GM20431 (cell line): ENCODE measurements around the gene BTBD9.
"Not testable (repeated sequence)": the region's sequence is repeated elsewhere in the genome, so short reads cannot be mapped to it uniquely, and the experiment has no call there.

Source experiments
- in situ Hi-C: fragments of 300-500 bp; cut with MseI, MboI; formaldehyde crosslinking; loops from one replicate; pipeline ENCODE4 v1.15.0; 2020; ENCODE audit warnings: low sequenced_read_pairs; ENCODE audit not compliant: unreplicated experiment

The BTBD9 gene

DNA sequence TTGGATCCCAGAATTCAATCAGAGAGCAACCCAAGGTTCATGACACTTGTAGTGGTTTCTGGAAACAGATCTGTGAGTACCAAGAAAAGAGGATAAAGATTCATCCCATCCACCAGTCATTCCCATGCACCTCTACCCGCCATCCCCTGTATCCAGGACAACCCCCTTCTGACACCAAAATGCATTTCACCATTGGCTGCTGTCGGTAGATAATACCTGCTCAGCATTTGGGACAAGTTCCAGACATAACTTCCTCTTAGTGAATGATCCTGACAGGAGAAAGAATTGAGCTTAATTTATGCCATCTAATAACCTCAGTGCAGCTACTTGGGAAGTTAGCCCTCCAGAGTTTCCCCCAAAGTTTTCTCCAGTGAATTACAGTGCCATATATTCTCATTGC lies 491.1 kb downstream of the BTBD9 start:
- in situ Hi-C loops = no loop called here

DNA sequence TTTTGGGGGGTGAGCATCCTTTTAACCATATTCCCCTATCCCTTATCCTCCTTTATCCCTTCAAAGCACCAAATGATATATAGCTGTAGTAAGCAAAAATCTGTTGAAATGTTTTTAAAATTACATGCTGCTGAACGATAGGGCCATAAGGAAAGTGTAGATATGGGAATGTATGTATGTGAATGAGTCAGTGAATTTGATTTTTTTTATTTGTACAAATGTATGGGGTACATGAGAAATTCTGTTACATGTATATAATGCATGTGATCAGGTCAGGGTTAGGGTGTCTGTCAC lies 493.0 kb downstream of the BTBD9 start:
- in situ Hi-C loops = no loop called here

DNA sequence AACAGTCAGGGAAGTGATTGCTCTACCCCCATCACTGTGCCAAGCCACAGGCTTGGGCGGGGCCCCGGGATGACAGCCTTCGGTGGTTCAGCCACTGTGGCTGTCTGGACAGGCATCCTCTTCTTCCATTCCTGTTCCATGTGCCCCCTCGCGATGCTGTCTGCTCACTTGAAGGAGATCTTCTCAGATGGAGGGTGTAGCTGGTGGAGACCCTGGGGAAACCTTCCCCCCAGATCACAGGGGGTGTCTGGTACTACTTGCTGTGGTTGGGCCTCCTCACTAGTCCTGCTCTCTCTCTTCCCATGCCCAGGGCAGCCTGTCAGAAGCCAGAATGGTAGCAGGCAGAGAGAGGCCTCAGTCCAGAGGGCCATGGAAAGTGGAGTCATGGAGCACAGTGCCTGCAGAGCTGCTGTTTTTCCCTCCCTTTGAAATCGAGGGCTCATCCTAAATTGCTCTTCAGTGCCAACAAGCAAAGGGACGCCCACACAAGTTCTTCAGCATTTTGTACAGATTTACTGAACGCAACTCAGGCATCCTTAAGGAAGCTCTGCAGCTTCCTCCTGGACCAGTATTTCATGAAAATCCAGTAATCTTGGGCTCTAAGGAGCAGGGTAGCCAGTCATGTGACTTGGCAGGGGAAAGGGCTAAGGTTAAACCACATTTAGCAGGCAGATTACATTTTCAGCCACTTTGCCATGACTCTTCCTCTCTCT lies 493.6 kb downstream of the BTBD9 start:
- in situ Hi-C loops = no loop called here

DNA sequence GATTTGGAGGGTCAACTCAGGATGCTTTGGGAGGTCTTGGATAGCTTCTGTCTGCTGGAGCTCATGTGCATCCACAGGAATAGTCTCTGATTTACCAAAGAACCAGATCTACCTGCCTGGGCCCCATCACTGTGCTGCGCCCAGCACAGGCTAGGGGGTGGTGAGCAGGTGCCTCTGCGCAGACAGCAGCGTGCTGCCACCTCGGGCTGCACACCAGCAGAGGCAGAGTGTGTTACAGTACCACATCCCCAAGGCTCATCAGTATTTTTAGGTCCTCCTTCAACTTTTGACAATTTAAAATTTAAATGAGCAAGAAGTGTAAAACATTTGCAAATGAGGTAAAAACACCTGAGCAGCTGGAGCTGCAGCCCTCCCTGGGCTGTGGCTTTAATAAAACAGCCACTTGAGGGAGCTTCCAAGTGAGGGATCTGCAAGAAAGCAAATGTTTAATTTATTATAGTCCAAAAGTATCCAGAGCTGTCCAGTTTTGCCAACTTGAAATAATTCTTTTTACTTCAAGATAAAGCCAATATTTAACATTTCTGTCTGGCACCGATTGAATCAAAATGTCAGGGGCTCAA lies 495.3 kb downstream of the BTBD9 start:
- in situ Hi-C loops = no loop called here

DNA sequence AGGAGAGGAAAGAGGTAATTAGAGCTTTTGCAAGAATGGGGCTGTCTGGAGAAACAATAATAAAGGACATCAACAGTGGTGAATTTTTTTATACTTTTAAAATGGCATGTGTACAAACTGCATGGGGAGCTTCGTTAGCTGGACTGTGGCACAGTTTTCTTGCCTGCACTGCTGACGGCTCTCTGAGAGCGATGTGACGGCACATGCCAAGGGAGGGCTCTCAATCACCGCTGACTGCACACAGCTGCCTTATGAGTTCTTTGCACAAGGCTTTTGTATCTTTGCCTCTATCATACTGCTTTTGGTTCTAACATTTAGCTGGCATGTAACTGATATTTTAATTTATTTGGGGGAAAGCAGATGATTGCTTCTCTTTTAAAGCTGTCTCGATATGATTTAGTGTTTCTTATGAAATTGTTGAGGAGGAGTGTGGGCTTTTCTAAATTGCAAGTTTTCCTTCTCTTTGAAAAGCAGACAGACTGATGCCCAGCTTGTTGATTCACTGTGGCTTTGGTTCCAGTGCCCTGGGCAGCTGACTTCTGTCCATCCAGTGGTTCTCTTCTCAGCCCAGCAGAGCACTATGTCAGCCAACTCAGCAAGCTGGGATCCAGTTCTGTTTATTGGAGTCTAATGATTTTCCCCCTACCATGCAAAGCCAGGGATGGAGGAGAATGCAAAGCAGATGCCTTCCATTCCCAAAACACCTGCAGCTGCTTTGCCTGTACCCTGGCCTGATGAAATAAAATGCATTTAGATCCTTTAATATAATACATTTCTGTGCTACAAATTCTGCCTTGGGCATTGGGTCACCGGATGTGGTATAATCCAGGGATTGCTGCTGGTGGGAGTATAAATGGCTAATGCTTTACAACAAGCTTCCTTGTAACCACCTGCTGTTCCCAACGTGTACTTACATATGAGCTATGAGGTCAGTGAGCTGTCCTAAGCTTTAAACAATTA lies 496.3 kb downstream of the BTBD9 start:
- in situ Hi-C loops = no loop called here

DNA sequence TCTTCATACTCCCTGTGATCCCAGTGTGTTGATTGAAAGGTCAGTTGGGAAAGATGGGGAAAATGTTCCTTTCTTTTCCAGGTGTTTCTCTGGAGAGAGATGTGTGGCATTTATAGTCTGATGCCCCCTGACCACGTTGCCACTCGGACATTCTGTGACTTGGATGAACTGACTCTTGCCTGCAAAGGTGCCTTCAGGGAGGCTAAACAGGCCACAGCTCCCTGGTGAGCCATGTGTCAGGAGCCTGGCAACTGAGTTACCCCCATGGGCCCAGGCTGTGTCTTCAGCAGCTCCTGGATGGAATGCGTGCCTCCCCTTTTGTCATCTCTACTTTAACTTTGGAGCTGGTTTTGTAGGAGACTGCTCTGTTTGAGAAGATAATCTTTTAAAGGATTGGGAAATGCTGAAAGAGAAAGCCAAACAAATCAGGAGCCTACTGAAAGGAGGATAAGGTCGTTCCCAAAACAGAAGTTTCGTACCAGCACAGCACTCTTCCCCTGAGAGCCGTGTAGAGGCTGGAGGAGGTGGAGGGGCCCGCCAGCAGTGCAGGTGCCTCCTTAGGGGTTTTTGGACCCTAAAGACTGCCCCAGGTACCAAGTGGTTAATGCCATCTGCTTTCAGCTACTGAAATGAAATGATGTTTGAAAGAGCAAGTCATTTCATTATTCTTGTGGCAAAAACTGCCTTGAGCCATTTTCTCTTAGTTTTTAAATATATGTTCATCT lies 497.4 kb downstream of the BTBD9 start:
- in situ Hi-C loops = no loop called here

DNA sequence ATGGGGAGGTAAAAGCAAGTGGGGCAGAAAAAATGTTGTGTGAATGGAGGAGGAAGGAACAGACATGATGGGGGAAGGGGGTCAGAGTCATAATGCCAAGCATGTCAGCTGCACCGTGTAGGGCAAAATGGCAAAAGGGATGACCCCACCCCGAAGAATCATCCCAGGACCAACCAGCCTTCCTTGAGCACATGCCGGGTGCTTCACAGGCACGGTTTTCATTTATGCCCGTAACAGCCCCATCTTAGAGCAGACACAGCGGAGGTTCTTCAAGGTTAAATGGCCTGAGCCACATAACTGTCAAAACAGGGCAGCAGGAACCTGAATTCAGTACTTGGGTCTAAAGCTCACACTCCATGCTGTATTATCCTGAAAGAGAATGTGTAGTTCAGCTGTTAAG lies 498.0 kb downstream of the BTBD9 start:
- in situ Hi-C loops = no loop called here

DNA sequence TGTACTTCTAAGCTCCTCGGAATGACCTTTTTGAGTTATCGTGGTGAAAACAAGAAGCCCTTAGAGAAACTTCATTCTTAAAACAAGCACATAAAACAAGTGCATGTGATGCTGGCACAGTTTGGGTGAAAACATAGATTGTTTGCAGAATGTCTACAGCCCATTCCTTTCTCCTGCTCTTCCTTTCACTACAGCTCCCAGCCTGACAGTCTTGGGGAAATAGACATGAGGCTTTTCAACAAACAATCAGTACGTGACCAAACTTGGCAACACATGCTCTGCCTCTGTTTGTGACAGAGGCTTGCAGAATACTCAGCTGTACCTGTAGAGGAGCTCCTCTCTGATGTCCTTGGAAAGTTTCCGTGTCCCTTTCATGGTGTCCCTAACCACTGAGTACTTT lies 498.6 kb downstream of the BTBD9 start:
- in situ Hi-C loops = no loop called here

DNA sequence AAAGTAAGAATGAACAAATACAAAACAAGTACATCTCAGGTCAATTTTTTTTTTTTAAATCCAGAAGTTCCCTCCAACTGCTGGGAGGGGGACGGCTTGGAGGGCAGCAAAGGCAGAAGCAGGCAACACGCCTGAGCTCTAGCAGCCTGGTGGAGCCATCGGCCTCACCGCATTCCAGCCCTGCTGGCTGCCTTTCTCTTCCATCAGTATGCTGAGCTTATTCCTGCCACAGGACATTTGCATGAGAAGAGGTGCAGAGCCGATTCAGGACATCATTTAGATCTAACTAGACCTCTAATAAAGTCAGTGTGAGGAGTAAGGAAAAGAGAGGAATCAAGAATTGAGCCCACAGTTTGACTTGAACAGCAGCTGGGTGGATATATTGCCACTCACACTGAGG lies 501.4 kb downstream of the BTBD9 start:
- in situ Hi-C loops = no loop called here

DNA sequence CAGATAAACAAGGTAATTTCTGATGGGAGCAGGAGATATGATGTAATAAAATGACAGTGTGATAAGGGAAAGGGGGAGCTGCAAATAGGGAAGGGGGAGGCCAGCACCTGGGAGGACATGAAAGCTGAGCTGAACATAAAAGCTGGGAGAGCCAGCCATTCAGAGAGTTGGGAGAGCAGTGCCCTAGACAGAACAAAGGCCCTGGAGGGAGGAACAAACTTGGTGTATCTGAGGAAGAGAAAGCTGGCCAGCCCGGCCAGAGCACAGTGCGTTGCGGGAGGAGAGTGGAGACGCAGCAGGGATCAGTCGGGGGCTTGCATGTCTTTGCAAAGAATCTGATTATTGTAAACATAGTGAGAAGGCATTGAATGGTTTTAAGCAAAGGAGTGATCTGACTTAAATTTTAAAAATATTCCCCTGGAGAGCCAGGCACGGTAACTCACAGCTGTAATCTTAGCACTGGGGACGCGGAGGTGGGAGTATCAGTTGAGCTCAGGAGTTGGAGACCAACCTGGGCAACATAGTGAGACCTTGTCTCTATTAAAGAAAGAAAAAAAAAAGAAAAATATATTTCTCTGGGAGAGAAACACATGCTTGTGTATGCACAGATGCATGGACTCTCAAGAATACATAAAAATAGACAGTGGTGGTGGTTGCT lies 502.0 kb downstream of the BTBD9 start:
- in situ Hi-C loops = no loop called here

DNA sequence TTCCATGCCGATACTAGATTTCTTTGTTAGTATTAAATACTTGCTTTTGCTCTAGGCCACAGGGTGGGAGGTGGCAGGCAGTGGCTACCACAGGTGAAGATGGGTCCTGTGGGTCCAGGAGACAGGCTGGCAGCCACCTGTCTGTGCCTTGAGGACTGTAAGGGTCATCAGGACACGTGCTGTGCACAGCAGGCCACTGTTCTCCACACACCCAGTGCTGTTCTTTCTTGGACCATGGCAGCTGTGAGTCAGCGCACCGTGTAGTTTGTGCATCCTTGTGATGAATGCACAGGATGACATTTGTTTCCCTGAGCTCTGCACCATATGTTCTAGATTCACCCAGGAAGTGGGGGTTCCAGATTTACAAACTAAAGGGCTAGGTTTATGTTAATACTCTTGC lies 503.2 kb downstream of the BTBD9 start:
- in situ Hi-C loops = no loop called here

DNA sequence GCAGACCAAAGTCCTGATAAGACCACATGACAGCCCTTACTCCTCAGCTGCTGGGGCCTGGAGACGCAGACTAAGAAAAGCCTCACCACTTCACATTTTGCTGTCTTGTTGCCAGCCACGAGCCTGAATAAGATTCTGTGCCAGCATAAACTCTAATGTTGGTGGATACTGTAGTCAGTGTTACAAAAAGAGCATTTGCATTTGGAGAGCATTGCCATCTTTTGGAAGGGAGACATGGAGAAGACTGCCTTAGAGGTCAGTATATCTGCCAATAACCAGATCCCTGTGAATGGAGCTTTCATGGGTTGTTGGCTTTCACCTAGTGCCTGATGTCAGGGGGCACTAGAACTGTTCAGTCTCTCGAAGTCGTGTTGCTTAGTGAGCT lies 505.0 kb downstream of the BTBD9 start:
- in situ Hi-C loops = no loop called here

DNA sequence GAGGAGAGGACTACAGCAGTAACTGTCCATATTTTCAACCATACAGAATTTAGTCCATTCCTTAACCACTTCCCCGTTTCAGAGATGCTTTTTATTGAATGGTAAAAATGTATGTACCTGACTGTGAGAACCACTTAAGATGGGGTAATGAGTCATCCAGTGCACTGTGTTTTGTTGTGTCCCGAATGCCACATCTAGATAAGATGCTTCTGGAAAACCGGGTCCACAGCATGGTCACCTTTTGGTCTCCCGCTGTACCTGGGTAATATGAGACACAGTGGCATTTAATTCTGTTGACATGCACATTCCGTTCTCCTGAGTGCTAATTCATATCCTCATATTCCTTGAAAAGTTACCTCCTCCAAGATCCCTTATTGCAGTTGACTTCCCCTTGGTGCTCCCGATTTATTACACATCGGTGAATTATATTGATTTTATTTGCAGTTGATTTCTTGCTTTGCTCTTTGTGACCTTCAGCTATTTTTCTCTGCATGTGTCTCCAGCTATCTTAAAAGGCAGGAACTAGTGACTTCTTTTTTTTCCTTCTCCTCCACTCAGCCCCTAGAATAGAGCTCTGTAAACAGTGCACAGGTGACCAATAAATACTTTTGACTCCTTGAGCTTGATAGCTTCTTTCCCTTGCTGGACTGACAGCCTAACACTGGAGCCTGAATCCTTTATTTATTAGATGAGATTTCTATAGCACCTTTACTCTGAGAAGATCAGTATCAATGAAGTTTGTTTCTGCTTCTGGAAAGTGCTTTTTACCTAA lies 505.6 kb downstream of the BTBD9 start:
- in situ Hi-C loops = no loop called here

DNA sequence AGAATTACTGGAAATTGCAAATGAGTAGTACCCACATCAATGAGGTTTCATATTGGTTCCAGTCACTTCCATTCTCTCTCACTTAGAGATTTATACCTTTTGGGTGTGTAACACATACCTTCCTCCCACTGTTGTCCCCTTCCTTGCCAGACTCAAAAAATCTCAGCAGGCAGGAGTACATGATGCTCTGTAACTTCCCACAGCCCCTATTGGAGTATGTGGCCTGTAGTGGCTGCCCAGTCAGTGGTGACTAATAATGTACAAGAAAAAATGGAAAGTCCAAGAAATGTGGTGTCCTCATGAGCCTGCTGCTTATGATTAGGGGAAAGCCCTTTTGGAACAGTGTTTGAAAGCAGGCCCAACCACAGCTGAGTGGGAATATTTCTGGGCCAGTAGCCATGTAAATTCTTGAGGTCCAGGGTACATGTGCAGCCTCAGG lies 508.2 kb downstream of the BTBD9 start:
- in situ Hi-C loops = no loop called here

DNA sequence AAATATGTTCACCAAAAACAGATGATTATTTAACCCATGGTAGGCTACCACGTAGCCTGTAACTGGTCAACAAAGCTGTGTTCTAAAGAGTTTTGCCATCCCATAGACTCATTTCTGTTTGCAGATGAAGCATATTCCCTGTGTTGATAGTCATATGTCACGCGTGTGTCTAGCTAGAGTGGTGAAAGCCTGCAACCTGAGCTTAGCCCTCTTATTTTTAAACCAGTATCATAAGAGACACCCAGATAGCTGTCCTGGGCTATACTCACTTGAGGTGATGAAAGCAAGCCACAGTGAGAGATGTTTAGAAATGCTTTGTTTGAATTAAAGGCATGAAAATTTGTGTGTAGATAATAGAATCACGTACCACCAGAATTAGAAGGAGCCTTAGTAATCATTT lies 512.4 kb downstream of the BTBD9 start:
- in situ Hi-C loops = no loop called here

DNA sequence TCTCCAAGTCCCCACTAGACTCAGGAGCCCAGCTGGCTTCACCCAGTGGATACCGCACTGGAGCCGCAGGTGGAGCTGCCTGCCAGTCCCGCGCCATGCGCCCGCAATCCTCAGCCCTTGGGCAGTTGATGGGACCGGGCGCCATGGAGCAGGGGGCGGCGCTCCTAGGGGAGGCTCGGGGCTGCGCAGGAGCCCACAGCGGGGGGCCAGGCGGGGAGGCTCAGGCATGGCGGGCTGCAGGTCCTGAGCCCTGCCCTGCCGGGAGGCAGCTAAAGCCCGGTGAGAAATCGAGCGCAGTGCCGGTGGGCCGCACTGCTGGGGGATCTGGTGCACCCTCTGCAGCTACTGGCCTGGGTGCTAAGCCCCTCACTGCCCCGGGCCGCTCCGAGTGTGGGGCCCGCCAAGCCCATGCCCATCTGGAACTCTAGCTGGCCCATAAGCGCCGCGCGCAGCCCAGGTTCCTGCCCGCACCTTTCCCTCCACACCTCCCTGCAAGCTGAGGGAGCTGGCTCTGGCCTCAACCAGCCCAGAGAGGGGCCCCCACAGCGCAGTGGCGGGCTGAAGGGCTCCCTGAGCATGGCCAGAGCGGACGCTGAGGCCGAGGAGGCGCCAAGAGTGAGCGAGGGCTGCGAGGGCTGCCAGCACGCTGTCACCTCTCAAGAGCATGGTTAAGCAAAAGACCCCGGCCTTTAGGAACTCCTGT lies 515.4 kb downstream of the BTBD9 start:
- in situ Hi-C loops = not testable (repeated sequence)

DNA sequence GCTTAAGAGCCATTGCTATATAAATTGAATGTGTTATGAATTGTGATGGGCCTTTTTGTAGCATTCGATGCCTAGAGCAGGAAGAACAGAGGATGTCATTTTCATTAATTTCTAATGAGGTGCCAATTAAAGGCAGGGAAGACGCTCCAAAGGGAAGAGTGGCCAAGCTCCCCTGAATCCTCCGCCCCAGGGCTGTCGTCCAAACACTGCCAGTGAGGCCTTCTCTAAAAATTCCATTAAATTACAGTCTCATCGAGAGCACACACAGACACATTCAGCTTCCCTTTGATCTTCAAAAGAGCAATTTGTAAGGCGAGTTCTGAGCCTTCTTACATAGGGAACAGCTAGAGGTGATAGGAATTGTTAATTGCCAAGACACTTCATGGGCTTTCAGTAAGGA lies 520.2 kb downstream of the BTBD9 start:
- in situ Hi-C loops = no loop called here

DNA sequence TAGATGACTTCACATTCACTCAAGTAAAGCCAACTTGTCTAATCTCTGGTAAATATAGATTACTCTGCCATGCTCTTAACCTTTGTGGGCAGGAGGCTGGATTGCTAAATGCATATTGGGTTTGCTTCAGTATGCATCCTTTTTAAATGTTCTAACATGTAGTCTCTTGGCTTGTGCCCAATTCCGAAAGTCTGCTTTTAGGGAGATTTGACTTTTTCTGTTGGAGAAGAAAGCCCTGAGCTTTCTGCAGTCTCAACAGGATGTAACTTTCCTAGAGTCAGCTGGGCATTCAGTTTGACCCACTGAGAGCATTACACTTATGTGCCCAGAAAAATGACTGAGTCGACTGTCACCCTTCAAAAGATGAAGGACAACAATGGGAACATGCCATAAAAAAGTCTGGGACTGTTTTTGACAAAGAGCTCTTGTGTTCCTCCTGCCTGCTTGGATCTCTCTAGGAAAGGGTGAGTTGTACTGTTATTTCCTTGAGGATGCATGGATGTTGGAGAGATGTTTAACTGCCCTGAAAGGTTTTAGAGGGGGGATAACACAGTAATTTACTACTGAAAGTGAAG lies 520.9 kb downstream of the BTBD9 start:
- in situ Hi-C loops = no loop called here
